GM11168 (cell line): ENCODE measurements around the gene TMF1.

Experiments used
- in situ Hi-C: fragments of 300-500 bp; cut with MboI; formaldehyde crosslinking; loops from one replicate; pipeline ENCODE4 v1.12.0; 2022; ENCODE audit warnings: low sequenced_read_pairs; ENCODE audit not compliant: unreplicated experiment

TMF1 gene

DNA sequence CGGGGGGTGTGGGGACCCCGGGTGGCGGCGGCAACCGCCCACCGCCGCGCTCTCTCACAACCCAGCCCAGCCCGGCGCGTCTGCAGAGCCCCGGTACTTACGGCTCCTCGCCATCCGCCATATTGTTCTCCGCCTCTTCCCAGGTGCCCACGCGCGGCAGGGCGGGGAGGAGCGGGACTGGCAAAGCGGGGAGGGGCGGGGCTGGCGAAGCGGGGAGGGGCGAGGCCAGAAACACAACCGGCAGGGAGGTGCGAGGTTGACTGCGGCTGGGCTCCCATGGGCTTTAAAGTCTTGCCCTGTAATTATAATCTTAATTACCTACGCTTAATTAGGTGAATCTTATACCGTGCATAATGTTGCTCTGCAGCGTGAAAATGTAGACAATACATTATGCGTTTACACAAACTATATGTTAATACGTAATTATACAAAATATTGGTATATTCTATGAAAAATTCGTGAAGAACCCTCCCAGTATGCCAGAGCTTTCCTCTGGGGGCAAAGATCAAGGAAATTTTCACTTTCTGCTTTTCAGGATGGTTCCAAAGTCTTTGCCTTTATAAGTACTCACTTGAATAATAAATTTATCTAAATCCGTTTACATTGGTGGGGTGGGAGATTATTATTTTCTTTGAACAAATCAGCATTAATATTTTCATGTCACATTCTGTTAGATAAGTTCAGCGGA is 28.2 kb upstream of the TMF1 start, which contains the start of gene UBA3:
Gene UBA3 (minus strand): TSS at position 133 of the 688 bp plus-strand sequence. CDS start 12 bp downstream, at position 121.
- in situ Hi-C loops, result no loop called here

DNA sequence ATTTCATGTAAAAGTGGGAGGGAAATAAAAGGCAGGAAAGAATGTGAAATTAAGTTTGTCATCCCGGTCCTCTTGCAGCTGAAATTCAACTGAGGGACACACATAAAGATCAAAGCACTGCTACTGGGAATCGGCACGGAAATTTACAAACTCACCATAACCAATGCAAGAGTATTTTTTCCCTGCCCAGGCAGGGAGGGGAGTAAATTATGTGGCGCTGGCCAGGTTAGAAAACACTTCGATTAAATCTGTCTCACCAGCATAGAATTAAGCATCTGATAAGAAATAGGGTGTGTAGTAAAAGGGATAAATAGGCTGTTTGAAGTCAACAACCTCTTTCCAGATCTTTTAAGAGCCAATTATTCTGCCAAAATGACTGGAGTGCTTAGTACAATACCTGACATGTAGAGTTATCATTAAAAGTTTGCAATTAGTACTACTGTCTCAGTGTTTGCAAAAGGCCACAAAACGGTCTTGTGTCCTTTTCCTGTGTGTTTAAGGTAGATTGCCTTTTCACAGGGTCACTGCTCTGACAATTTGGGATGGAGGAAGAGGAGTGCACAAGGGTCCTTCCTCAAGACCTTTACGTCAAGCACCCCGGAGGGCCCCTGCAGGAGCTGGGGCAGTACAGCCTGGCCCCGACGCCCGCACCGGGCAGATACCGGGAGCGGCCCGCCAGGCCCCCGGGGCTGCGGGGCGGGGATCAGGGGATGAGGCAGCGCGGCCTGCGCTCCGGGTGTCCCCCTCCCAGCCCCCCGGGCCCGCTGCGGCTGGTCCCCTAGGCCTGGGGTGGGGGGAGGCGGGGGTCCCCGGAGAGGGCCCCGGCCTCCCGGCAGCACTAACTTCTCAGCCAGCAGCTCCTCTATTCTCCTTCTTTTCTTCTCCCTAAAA is 27.4 kb upstream of the TMF1 start:
- in situ Hi-C loops, result no loop called here

DNA sequence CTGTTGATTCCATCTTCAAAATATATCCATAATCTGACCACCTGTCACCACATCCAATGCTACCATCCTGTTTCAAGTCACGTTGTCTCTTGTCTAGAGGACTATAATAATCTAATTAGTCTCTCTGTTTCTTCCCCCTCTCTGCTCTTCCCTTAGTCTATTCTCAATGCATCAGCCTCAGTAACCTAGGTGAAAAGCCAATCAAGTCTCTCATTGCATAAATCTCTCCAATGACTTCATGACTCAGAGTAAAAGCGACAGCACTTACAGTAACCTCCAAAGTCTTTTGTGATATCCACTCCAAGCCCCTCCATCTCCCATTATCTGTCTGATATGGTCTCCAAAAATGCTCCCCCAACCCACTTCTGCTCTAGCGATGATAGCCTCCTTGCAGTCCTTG is 20.8 kb upstream of the TMF1 start:
- in situ Hi-C loops, result no loop called here

DNA sequence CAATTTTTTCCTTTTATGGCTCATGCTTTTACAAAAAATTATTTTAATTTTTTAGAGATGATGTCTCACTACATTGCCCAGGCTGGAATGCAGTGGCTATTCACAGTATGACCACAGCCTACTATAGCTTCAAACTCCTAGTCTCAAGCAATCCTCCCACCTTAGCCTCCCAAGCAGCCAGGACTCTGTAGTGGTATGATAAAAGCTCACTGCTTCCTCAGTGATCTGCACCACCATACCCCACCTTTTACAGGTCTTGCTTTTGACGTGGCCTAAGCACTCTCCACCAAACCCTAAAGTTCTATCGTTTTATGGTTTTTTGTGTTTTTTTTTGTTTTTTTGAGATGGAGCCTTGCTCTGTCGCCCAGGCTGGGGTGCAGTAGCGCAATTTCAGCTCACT is 14.0 kb upstream of the TMF1 start:
- in situ Hi-C loops, result no loop called here

DNA sequence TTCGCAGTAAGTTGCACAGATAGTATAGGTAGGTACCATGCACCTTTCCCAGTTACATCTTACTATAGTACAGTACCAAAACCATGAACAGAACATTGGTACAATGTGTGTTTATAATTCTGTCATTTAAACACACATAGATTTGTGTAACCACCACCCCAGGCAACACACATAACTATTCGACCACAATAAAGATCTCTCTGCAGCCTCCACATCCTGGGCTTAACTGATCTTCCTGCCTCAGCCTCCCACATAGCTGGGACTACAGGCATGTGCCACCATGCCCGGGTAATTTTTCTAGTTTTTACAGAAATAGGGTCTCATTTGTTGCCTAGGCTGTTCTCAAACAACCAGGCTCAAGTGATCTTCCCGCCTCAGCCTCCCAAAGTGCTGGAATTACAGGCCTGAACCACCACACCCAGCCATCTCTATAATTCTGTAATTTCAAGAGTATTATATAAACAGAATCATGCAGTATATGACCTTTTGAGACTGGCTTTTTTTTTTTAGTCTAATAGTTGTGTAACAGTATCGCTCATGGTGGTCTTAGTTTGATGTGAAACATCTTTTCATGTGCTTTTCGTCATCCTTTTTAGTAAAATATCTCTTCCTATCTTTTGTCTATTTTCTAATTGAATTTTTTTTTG is 13.3 kb upstream of the TMF1 start:
- in situ Hi-C loops, result no loop called here

DNA sequence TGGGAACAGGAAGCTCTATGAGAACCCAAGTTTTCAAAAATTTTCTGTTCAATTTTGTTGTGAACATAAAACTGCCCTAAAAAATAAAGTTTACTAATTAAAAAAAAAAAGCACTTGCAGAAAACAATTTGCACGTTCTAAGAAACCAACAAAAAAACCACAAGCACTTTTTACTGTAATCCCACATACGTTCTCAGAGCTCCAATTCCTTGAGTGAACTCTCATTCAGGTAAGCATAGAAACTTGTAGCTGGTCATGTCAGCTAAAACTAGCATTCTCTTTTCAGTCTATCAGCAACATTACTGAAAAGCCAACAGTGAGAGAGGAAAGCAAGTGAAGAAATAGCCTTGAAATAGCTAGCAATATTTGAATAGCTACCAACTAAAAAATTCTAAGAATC is 11.5 kb upstream of the TMF1 start:
- in situ Hi-C loops, result no loop called here

DNA sequence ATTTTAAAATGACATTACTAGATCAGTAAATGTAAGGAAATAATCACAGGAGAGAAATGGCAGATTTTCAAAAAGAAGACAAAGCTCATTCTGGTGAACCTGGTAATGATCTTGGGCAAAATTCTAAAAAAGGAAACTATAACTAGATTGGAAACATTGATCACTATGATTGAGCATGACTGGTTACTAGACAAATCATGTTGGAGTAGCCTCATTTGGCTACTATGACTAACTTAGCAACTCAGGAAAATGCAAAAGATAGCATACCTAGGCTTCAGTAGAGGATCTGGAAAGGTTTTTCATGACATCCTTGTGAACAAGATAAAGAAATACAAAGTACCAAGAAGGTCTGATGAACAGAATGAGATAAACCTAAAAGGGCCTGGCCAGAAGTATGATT is 7.6 kb upstream of the TMF1 start:
- in situ Hi-C loops, result no loop called here

DNA sequence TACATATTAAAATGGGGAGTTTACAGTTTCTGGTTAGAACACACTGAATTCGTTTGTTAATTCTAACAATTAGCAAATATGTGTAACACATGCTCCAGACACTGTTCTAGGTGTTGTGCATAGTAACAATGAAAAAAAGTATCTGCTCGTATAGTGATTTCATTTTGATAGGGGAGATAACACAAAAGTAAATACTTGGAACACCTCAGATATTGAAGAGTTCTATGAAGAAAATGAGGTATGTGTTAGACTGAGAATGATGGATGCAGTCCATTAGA is 6.8 kb upstream of the TMF1 start:
- in situ Hi-C loops, result no loop called here

DNA sequence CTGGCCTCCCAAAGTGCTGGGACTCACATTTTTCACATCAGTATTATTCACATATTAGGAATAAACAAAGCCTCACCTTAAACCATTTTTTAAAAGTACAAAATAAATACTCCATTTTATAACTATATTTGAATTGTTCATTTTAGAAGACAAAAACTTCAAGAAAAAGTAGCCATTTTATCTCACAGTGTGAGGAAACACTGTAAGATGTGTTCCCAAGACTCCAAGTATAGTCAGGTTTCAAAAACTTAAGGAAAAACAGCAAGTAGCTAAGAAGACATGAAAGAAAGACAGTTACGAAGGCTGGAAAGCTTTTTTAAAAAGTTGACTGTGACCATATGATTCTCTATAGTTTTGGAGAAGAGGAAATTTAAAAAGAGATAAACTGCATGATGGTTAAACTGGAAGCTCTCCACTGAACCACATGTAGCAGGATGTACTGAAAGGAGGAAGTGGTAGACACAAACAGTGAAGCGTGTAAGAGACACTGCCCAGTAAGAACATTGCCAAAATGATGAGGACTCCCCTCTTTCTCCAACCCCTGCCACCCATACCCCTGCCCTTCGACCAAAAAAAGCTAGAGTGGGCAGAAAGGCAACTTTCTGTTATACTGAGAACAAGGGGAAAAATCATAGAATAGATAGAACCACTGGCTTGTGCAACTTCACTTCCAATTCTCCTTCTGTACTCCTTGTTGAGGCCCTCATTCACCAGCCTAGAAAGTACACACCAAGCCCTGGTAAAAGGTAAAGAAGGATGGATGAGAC is 6.2 kb upstream of the TMF1 start:
- in situ Hi-C loops, result no loop called here

DNA sequence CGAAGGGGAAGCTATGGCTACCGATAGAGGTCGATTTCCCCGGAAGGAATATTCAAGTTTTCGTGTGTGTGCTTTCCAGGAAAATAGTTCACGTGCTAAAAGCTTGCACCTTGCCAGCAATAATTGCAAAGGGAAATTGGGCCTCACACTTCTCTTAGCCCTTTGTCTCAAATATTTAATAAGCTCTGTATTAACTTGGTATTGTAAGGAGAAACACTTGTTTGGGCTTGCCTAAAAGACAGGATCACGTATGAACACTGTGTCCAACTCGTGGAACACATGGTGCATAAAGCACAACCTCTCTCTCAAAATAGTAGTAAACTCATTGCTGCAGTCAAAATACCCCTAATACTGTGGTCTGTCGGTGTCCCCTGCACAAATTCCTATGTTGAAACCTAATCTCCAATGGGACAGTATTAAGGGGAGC is 352 bp upstream of the TMF1 start:
- in situ Hi-C loops, result no loop called here

DNA sequence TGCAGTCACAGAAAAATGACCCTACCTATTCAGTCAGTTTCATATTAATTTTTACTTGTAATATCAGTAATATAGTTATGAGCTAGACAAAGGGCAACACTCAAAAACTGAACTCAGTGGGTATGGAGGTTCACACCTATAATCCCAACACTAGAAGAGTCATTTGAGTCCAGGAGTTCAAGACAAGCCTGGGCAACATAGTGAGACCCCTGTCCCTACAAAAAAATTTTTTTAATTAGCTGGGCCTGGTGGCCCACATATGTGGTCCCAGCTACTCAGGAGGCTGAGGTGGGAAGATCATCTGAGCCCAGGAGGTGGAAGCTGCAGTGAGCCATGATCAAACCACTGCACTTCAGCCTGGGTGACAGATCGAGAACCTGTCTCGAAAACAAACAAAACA is 3.1 kb downstream of the TMF1 start:
- in situ Hi-C loops, result no loop called here

DNA sequence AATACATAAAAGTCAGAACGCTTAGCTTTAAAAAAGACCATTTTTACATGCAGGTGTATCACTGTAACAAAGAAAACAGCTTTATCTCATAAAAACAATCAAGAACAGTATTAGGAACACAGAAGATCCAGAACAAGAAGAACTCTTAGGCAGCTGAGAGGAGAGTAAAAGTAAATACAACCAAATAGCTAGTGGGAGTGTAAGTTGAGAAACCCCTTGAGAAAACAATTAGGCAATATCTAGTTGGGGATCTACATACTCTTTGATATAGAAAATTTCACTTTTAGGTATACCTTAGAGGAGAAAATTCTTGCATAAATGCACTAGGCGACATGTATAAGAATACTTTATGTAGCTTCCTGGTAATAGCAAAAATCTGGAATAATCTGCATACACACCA is 7.5 kb downstream of the TMF1 start:
- in situ Hi-C loops, result no loop called here

DNA sequence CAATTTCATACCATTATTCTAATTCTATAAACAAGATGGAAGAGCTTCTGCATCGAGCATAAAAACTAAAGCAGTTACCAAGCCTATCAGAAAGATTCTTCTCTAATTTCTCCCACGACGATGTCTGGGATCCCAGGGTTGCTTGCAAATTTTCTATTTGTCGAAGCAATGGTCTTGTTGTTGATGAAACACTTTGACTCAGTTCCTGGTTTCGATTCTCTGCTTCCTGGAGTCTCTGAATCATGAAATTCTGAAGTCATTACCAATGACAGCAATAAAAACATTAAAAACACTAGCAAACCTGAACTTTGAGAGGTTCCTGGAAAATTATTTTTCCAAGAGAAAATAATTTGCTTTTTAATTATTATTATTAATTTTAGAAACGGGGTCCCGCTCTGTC is 18.7 kb downstream of the TMF1 start:
- in situ Hi-C loops, result no loop called here

DNA sequence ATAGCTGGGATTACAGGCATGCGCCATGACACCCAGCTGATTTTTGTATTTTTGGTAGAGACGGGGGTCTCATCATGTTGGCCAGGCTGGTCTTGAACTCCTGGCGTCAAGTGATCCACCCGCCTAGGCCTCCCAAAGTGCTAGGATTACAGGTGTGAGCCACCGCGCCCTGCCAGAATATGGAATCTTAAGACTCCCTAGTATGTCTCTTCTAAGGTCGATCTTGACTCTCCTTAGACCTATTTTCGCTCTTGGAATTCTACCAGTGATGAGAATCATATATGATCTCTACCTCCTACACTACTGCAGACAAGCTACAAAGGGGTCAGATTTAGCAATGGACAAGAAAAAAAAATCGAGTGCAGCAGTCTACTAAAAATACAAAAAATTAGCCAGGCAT is 19.4 kb downstream of the TMF1 start:
- in situ Hi-C loops, result no loop called here

DNA sequence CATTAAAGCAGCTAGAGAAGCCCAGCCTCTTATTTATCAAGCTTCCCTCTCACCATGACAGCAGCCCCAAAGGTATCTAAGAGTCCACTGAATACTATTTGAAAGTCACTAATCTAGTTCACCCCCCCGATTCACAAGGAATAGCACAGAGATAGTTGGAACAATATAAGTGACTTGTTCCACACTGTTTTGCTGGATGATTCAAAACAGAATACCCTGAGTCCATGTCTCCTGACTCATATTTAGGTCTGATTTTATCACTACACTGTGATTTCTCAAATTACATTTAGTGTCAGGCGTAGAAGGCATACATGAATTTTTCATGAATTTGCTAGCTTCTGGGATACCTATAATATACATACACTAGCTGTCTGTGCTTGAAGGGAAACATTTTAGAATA is 20.0 kb downstream of the TMF1 start:
- in situ Hi-C loops, result no loop called here

DNA sequence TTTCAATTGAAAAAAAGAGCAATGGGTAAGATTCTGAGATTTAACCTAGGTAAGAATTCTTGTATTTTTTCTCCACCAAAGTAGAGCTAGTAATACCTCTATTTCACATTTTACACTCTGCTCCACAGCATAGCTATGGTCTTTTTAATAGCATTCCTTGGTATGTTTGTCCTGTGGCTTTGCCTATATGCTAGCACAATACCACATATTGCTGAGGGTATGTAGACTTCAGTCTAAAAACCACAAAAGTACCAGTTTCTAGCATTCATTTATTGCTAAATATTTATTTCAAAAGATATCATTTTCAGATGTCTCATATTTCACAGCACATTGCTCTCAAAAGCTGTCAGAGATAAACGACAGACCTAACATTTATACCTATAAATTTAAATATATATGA is 20.5 kb downstream of the TMF1 start:
- in situ Hi-C loops, result no loop called here

DNA sequence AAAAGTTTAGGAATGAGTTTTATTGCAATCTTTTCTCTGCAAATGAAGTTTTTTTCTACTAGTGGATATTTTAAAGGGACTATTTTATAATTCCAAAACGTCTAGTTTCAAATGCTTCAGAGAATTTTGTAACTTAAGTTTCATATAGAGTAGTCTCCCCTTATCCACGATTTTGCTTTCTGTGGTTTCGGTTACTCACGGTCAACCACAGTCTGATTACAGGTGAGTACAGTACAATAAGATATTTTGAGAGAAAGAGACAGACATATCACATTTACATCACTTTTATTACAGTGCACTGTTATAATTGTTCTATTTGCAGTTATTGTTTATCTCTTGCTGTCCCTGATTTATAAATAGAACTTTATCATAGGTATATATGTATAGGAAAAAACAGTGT is 31.3 kb downstream of the TMF1 start:
- in situ Hi-C loops, result no loop called here

DNA sequence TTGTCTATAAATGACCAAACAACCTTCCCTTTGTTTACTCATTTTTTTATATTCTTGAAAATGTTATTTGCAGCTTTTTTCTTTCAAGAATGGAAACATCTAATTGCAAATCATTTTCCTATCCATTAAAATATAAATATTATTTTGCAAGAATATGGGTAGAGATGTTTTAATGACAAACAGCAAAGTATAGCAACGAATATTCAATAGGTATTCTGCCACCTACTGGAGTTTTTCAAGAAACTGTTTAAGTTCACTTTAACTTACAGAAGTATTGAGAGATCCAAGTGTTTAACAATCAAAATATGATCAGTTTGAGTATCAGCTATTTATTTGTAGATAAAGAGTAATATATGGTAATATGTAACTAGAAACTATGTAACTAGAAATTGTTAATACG is 31.7 kb downstream of the TMF1 start:
- in situ Hi-C loops, result no loop called here

DNA sequence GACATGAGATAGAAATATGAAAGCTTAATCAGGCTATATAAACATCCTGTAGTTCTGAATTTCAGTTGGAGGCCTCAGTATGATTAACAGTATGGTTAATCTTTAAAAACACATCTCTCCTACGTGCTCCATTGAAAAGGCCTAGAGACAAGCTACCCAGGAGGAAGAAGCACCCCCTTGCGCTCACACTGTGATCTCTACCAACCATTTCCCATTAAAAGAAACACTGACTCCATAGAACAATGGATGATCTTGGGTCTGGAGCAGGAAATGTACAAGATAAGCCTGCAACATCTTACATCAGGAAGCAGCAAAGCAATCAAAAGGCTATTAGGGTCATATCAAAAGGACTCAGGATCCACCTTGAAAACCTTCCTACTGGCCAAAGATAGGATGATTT is 35.2 kb downstream of the TMF1 start:
- in situ Hi-C loops, result no loop called here

DNA sequence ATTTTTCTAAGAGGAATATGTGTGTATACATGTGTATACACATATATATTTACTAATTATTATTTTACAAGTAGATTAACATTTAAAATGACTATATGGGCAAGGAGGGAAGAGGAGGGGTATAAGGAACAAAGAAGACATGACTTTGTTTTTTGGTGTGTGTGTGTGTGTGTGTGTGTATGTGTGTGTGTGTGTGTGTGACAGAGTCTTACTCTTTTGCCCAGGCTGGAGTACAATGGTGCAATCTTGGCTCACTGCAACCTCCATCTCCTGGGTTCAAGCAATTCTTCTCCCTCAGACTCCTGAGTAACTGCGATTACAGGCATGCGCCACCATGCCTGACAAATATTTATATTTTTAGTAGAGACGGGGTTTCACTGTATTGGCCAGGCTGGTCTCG is 36.0 kb downstream of the TMF1 start:
- in situ Hi-C loops, result no loop called here
